Measurements from ENCODE around the gene TRIM26.
"Not testable (repeated sequence)": the region's sequence is repeated elsewhere in the genome, so short reads cannot be mapped to it uniquely, and the experiment has no call there.

The TRIM26 gene

GRCh38 chr6:30155520-30156261 is 57.5 kb downstream of the TRIM26 start:
- H3K4me3 ChIP-seq (ENCODE audit: low read depth, low read length), result no peak overlapping the region

- H3K4me3 ChIP-seq (ENCODE audit: low read depth, low read length), result no peak overlapping the region
Measured at GRCh38 chr6:30154709-30155519, 58.3 kb downstream of the TRIM26 start.

- no peak overlapping the region for H3K4me3 ChIP-seq (ENCODE audit: low read depth, low read length)
Measured at GRCh38 chr6:30154061-30154460, 59.1 kb downstream of the TRIM26 start.

GRCh38 chr6:30152910-30153610 is 60.1 kb downstream of the TRIM26 start:
- no peak overlapping the region for H3K4me3 ChIP-seq (ENCODE audit: low read depth, low read length)

- no peak overlapping the region for H3K4me3 ChIP-seq (ENCODE audit: low read depth, low read length)
Measured at GRCh38 chr6:30152016-30152673, 61.1 kb downstream of the TRIM26 start.

GRCh38 chr6:30151580-30151979 is 61.6 kb downstream of the TRIM26 start:
- H3K4me3 ChIP-seq (ENCODE audit: low read depth, low read length), result no peak overlapping the region

GRCh38 chr6:30150671-30151395 is 62.4 kb downstream of the TRIM26 start:
- H3K4me3 ChIP-seq (ENCODE audit: low read depth, low read length), result no peak overlapping the region

- no peak overlapping the region for H3K4me3 ChIP-seq (ENCODE audit: low read depth, low read length)
Measured at GRCh38 chr6:30149858-30150550, 63.2 kb downstream of the TRIM26 start.

- H3K4me3 ChIP-seq (ENCODE audit: low read depth, low read length), result no peak overlapping the region
Measured at GRCh38 chr6:30149234-30149633, 64.0 kb downstream of the TRIM26 start.

GRCh38 chr6:30147096-30147495 is 66.1 kb downstream of the TRIM26 start:
- H3K4me3 ChIP-seq (ENCODE audit: low read depth, low read length), result no peak overlapping the region

- no peak overlapping the region for H3K4me3 ChIP-seq (ENCODE audit: low read depth, low read length)
Measured at GRCh38 chr6:30145818-30146217, 67.4 kb downstream of the TRIM26 start.

GRCh38 chr6:30144811-30145210 is 68.4 kb downstream of the TRIM26 start:
- H3K4me3 ChIP-seq (ENCODE audit: low read depth, low read length), result no peak overlapping the region

- no peak overlapping the region for H3K4me3 ChIP-seq (ENCODE audit: low read depth, low read length)
Measured at GRCh38 chr6:30143780-30144179, 69.4 kb downstream of the TRIM26 start.

GRCh38 chr6:30142665-30143064 is 70.5 kb downstream of the TRIM26 start:
- H3K4me3 ChIP-seq (ENCODE audit: low read depth, low read length), result no peak overlapping the region

- H3K4me3 ChIP-seq (ENCODE audit: low read depth, low read length), result not testable (repeated sequence)
Measured at GRCh38 chr6:30140240-30140639, 73.0 kb downstream of the TRIM26 start.

GRCh38 chr6:30136570-30137286 is 76.5 kb downstream of the TRIM26 start:
- no peak overlapping the region for H3K4me3 ChIP-seq (ENCODE audit: low read depth, low read length)

GRCh38 chr6:30135757-30136156 is 77.4 kb downstream of the TRIM26 start, which contains the start of gene TRIM40:
Gene TRIM40, plus strand, starts transcription at chr6:30136140. Its CDS starts 897 bp downstream, at chr6:30137037.
- H3K4me3 ChIP-seq (ENCODE audit: low read depth, low read length), result no peak within 1 kb of the TSS

GRCh38 chr6:30135147-30135546 is 78.1 kb downstream of the TRIM26 start:
- no peak overlapping the region for H3K4me3 ChIP-seq (ENCODE audit: low read depth, low read length)

All from iPS-11a (cell line).